Astrocyte of the spinal cord (primary cell): Measurements from ENCODE around the gene PPP1R15A.
A peak's percentile ranks its signal among the peaks of the same experiment; 100 is the strongest.
"Not testable (repeated sequence)": the region's sequence is repeated elsewhere in the genome, so short reads cannot be mapped to it uniquely, and the experiment has no call there.

Experiments
- DNase-seq: peaks from one replicate; pipeline ENCODE4 v3.0.0; 2011; ENCODE audit warnings: low read depth, low spot score
- H3K4me3 ChIP-seq: 2 replicates; pipeline ENCODE4 v1.5.1; 2011; ENCODE audit warnings: low read depth, mild to moderate bottlenecking, low read length, moderate library complexity
- in situ Hi-C: cut with HindIII; loops from 2 replicates; pipeline ENCODE4 v1.10.0; 2017; ENCODE audit warnings: low sequenced_read_pairs
- TF ChIP-seq, protein P1 (sequence below): IDR thresholded peaks from 2 replicates; pipeline ENCODE4 v1.5.1; 2012; ENCODE audit warnings: low read depth, mild to moderate bottlenecking, low read length, inconsistent platforms

The PPP1R15A gene

DNA sequence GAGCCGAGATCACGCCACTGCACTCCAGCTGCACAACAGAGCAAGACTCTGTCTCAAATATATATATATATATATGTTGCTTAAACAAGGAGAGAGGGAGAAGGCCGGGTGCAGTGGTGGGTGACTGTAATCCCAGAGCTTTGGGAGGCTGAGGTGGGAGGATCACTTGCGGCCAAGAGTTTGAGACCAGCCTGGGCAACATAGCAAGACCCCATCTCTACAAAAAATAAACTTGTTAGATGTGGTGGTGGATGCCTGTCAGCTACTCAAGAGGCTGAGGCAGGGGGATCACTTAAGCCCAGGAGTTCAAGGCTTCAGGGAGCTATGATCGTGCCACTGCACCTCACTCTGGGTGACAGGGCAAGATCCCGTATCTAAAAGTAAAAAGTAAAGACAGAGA is 30.6 kb upstream of the PPP1R15A start:
- TF ChIP-seq, protein P1, sequence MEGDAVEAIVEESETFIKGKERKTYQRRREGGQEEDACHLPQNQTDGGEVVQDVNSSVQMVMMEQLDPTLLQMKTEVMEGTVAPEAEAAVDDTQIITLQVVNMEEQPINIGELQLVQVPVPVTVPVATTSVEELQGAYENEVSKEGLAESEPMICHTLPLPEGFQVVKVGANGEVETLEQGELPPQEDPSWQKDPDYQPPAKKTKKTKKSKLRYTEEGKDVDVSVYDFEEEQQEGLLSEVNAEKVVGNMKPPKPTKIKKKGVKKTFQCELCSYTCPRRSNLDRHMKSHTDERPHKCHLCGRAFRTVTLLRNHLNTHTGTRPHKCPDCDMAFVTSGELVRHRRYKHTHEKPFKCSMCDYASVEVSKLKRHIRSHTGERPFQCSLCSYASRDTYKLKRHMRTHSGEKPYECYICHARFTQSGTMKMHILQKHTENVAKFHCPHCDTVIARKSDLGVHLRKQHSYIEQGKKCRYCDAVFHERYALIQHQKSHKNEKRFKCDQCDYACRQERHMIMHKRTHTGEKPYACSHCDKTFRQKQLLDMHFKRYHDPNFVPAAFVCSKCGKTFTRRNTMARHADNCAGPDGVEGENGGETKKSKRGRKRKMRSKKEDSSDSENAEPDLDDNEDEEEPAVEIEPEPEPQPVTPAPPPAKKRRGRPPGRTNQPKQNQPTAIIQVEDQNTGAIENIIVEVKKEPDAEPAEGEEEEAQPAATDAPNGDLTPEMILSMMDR, result no peak
- no peak overlapping the region for H3K4me3 ChIP-seq
- no peak for DNase-seq
- in situ Hi-C loops, result no loop called here

DNA sequence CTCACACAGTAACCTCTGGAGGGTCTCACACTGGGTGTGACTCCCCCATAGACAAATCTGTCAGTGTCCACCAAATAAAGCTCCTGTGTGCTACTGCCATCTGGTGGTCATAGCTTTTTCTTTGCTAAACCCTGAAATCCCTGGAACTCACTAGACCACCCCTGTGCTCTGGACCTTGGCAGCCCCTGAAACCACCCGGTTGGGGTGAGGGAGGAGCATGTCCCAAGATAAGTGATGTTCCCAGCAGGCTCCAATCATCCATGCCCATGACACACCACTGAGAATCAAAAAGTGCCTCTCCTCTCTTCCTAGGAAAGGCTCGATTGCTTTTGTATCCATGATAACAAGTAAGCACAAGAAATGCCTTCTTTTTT is 29.4 kb upstream of the PPP1R15A start:
- no peak overlapping the region for H3K4me3 ChIP-seq
- peak; percentile 49 for DNase-seq
- TF ChIP-seq, protein P1, result peak; percentile 79
- in situ Hi-C loops, result no loop called here

DNA sequence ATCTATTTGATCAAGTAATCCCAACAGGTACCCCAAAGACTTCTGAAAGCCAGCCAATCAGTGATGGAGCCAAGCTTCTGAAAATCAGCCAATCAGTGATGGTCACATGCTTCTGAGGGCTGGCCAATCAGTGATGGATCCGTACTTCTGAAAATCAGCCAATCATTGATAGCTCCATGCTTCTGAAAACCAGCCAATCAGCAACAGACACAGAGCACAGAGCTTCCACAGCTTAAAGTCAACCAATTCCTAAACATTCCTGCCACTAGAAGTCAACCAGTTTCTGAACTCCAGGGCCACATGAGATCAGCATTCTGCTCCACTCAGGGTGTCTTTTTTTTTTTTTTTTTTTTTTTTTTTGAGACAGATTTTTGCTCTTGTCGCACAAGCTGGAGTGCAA is 27.7 kb upstream of the PPP1R15A start:
- in situ Hi-C loops, result no loop called here
- DNase-seq, result peak; percentile 29
- no peak overlapping the region for H3K4me3 ChIP-seq
- TF ChIP-seq, protein P1, result no peak

DNA sequence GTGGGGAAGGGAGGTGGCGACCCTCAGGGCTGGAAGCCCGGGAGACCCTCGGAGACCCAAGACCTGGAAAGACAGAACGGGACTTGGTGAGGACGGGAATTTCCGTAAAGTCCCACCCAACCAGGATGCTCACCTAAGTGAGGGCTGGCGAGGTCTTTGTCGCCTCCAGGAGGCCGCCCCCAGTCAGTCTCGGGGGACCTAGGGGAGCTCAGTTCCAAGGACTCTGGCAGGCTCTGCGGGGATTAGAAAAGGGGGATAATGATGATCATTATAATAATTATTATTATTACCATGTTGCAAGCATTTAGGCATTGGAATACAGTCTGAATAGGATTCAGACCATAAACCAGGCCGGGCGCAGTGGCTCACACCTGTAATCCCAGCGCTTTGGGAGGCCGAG is 26.8 kb upstream of the PPP1R15A start:
- TF ChIP-seq, protein P1, result no peak
- in situ Hi-C loops, result no loop called here
- DNase-seq, result no peak
- no peak overlapping the region for H3K4me3 ChIP-seq

DNA sequence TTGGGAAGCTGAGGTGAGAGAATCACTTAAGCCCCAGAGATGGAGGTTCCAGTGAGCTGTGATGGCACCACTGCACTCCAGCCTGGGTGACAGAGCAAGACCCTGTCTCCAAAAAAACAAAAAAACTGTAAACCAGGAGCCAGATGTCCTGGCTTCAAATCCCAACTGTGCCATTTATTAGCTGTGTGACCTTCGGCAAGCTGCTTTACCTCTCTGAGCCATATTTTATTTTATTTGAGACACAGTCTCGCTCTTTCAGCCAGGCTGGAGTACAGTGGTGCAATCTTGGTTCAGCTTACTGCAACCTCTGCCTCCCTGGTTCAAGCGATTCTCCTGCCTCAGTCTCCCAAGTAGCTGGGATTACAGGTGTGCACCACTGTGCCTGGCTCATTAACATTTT is 25.6 kb upstream of the PPP1R15A start:
- DNase-seq, in situ Hi-C loops, H3K4me3 ChIP-seq: not testable (repeated sequence)

DNA sequence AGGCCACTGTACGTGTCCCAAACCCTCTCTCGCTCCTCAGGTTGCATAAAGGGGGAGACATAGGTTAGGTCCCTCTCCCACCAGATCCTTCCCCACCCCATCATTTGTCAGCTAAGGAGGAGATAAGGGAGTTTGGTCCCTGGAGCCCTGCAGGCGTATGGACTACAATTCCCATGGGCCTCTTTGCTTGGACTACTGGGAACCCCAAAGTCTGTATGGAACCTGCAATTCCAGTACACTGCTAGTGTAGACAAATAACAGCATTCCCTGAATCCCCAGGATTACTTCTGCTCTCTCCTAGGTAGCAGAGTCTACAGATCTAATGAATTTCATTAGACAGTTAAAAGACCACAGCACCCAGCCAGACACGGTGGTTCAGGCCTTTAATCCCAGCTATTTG is 19.9 kb upstream of the PPP1R15A start:
- H3K4me3 ChIP-seq, result no peak overlapping the region
- no peak for DNase-seq
- TF ChIP-seq, protein P1, result no peak
- in situ Hi-C loops, result no loop called here

DNA sequence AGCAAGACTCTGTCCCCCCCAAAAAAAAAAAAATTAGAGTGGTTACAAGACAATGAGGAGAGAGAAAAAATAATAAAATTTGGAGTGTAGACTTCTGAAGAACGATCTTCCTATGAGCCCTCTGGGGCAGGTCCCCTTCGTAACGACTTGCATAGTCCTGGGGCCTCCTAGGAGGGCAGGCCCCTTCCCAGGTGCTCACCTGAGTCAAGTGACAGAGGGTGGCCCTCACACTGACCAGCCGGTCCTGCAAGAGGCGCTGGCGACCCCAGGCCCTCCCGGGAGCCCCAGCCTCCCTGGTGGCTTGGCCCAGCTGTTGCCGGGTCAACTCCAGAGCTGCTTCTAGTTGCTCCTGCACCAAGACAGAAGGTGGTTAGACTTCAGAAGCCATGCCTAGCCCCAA is 18.7 kb upstream of the PPP1R15A start:
- no peak overlapping the region for H3K4me3 ChIP-seq
- in situ Hi-C loops, result no loop called here
- TF ChIP-seq, protein P1, result no peak
- DNase-seq, result no peak
